ENCODE measurements around the gene CCT2.

CCT2 gene

GRCh38 chr12:69644511-69644910 lies 59.3 kb downstream of the CCT2 start:
- no peak for DNase-seq (ENCODE audit: low read depth)

GRCh38 chr12:69645031-69645430 lies 59.8 kb downstream of the CCT2 start:
- no peak for DNase-seq (ENCODE audit: low read depth)

GRCh38 chr12:69647178-69647577 lies 61.9 kb downstream of the CCT2 start:
- no peak for DNase-seq (ENCODE audit: low read depth)

- DNase-seq (ENCODE audit: low read depth) = no peak
These were observed 63.2 kb downstream of the CCT2 start for GRCh38 chr12:69648476-69648875.

- DNase-seq (ENCODE audit: low read depth) = no peak
These were observed 64.3 kb downstream of the CCT2 start for GRCh38 chr12:69649529-69649928.
